ELF-1 (cell line): ENCODE data around the gene HSP90AB1.

Experiments used
- DNase-seq: peaks from one replicate; pipeline ENCODE4 v3.0.0-alpha.2; 2016; ENCODE audit warnings: low read depth, low spot score

HSP90AB1 gene

GRCh38 chr6:44246663-44247337, at the start of gene HSP90AB1:
Gene HSP90AB1 (plus strand): TSS chr6:44247101. CDS start chr6:44248630, 1,529 bp downstream.
- DNase-seq = peak; percentile 100

DNA sequence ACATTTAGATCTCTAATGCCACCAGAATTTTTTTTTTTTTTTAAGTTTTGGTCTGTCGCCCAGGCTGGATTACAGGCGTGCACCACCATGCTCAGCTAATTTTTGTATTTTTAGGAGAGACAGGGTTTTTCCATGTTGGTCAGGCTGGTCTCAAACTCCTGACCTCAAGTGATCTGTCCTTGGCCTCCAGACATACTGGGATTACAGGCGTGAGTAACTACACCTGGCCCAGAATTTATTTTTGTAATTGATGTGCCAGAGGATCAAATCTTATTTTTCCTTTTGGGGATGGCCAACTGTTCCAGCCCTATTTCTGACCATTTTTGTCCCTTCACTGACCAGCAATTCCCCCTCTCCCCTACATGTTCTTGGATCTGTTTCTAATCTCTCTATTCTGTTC, 48.2 kb upstream of the HSP90AB1 start:
- no peak for DNase-seq

DNA sequence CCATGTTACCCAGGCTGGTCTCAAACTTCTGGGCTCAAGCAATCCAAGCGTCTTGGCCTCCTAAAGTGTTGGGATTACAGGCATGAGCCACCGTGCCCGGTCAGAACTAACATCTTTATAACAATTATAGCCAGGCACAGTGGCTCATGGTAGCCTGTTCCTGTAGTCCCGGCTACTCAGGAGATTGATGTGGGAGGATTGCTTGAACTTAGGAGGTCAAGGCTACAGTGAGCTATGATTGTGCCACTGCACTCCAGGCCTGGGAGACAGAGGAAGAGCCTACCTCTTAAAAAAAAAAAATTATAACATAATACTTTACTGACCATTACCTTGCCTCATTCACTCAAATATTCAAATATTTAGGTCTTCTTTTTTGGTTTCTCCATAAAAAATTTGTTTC, 47.0 kb upstream of the HSP90AB1 start:
- DNase-seq = no peak

DNA sequence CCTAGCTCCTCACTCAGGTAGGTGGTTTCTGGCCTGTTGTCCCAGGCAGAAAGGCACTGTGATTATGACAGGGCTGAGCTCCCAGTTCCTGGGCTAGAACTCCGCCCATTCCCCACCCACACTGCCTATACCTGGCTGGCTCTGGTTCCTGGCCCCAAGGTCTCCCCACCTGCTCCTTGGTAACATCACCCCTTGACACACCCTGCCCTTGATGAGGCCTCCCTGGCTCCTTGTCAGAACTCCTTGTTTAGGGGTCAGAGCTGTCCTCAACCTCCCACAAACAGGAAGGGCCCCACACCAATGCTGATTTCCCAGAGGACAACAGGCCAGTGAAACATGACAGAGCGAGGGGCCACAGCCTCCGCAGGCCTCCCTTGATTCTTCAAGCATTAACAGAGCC, 45.7 kb upstream of the HSP90AB1 start:
- DNase-seq = no peak

DNA sequence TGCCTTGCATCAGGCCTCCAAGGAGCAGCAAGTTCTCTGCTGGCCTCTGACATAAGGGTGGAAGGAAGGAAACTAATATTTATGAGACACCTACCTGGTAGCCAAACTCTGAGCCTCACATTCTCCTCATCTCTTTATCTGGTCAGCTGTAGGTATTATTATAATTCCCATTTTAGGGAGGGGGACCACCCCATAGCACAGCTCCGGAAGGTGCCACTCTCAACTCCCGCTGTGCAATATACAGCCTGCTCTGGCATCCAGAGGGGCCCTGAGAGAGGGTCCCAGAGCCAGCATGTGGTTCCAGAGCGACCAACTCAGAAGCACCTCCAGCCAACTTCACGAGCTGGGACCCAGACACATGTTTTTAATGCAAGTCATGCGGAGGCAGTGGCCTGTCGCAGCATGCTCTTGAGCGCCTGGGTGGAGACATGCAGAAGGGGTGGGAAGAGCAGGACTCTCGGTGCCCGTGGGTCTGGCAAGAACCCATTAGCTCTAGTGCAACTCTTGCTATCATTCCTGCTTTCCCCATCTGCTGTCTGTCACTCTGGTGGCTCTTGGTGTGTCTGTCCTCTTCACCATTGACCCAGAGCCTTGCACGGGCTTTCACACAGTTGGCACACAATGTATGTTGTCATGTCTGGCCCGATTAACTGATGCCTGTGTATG, 45.1 kb upstream of the HSP90AB1 start:
- peak; percentile 19 for DNase-seq

GRCh38 chr6:44202332-44202971, 44.4 kb upstream of the HSP90AB1 start:
- peak; percentile 88 for DNase-seq

DNA sequence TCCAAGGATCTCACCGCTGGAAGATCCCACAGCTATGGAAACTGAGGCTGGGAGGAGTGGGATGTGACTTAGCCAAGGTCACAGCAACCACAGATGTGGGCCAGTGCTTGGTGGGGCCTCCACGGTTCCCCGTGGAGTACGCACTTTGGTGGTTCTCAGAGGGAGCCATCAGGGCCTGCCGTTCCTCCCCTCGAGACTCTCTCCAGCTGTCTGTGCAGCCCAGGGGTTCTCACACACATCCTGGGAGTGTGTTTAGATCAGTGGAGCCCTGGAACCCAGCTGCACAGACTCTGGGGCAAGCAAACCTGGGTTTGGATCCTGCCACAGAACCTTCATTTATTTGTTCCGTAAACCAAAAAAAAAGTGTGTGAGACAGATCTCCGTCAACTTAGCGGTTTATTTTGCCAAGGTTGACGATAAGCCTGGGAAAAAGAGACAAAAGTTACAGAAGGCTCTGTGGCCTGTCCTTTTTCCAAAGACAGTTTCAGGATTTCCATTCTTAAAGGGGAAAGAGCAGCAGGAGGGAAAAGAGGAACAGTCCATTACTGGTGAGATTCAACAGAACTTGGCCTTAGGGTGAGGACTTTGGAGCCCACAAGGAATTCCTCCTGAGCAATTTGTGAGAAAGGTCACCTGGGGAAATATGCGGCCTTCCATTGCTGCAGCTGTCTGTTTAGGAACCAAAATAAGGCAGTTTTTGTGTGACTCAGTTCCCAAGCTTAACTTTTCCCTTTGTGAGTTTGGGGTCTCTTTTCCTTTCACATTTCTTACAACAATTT, 43.7 kb upstream of the HSP90AB1 start:
- DNase-seq = peak; percentile 73

- peak; percentile 26 for DNase-seq
Measured at GRCh38 chr6:44203955-44204354, 42.9 kb upstream of the HSP90AB1 start.

DNA sequence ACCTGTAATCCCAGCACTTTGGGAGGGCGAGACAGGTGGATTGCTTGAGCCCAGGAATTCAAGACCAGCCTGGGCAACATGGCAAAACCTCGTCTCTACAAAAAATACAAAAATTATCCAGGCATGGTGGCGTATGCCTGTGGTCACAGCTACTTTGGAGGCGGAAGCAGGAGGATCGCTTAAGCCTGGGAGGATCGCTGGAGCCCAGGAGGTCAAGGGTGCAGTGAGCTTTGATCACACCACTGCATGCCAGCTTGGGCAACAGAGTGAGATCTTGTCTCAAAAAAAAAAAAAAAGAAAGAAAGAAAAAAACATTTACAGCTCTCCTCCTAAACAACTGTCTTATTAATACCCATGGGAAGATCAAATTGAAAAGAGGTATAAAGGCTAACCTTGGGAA, 38.9 kb upstream of the HSP90AB1 start:
- DNase-seq = no peak

DNA sequence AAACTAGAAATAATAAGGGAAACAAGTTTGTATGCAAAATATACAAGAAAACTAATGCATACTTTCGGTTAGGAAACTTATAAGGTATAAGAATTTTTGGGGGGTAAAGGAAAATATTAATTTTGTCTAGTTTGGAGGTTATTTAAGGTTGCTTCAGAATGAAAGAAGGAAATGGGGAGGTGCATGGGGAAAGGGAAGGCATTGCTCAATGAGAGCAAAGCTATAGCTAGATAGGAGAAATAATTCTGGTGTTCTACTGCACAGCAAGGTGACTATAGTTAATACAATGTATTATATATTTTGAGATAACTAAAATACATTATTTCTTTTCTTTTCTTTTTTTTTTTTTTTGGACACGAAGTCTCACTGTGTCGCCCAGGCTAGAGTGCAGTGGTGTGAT, 35.6 kb upstream of the HSP90AB1 start:
- DNase-seq = no peak

GRCh38 chr6:44214307-44214706, 32.6 kb upstream of the HSP90AB1 start:
- no peak for DNase-seq

GRCh38 chr6:44216677-44217331, 30.1 kb upstream of the HSP90AB1 start, which contains the start of gene MYMX:
Gene MYMX (plus strand): TSS chr6:44216926. CDS start chr6:44217472, 546 bp downstream.
- DNase-seq = peak; percentile 64

- peak; percentile 77 for DNase-seq
Measured at GRCh38 chr6:44217332-44218143, 29.4 kb upstream of the HSP90AB1 start.

- peak; percentile 96 for DNase-seq
Measured at GRCh38 chr6:44219053-44219814, 27.7 kb upstream of the HSP90AB1 start.

DNA sequence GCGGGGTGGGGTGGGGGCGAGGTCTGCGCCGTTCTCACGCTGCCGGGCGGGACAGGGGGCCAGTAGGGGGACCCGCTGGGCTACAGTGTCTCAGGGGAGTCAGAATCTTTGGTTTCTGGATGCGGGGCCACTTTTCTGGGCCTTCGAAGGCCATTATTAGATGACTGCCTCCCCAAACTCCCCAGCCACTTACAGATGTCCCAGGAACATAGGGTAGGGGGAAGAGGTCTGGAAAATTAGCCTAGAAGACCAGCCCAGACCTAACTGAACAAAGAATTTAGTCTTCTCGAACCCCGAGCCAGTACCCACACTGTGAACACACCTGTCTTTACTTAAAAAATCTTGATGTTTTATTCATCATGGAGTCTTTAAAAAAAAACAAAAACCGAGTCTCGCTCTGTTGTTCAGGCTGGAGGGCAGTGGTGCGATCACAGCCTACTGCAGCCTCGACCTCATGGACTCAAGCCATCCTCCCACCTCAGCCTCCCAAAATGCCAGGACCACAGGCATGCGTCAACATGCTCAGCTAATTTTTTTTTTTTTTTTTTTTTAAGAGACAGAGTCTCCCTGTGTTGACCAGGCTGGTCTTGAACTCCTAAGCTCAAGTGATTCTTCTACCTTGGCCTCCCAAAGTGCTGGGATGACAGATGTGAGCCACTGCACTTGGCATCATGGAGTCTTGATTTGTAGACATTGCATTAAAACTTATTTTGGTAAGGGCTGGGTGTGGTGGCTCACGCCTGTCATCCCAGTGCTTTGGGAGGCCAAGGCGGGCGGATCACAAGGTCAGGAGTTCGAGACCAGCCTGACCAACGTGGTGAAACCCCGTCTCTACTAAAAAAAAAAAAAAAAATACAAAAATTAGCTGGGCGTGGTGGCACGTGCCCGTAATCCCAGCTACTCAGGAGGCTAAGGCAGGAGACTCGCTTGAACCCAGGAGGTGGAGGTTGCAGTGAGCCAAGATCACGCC, 26.8 kb upstream of the HSP90AB1 start:
- no peak for DNase-seq

- DNase-seq = no peak
Measured at GRCh38 chr6:44220913-44221290, 26.0 kb upstream of the HSP90AB1 start.

GRCh38 chr6:44221291-44221960, 25.5 kb upstream of the HSP90AB1 start:
- peak; percentile 79 for DNase-seq

GRCh38 chr6:44221961-44222335, 25.0 kb upstream of the HSP90AB1 start:
- no peak for DNase-seq
